ENCODE measurements around the gene CDH26.

Gene CDH26

GRCh38 chr20:59997896-59998295, 39.7 kb downstream of the CDH26 start:
- H3K9me3 ChIP-seq (ENCODE audit: severe bottlenecking) = no peaks in the 10 kb centered on the region
- DNase-seq = no peak
- H3K27me3 ChIP-seq (ENCODE audit: insufficient read depth, low read depth, severe bottlenecking) = no peaks in the 10 kb centered on the region
- no peak for TF ChIP-seq CTCF (IDR thresholded peaks at IDR 0.05; ENCODE audit: low read depth, low read length)
- no peak overlapping the region for H3K27ac ChIP-seq
- H3K4me3 ChIP-seq (ENCODE audit: low read depth, low read length) = no peak overlapping the region
- no peaks in the 10 kb centered on the region for H3K36me3 ChIP-seq

GRCh38 chr20:59999502-59999901, 41.3 kb downstream of the CDH26 start:
- H3K9me3 ChIP-seq (ENCODE audit: severe bottlenecking) = no peaks in the 10 kb centered on the region
- no peaks in the 10 kb centered on the region for H3K36me3 ChIP-seq
- DNase-seq = no peak
- no peak for TF ChIP-seq CTCF (IDR thresholded peaks at IDR 0.05; ENCODE audit: low read depth, low read length)
- H3K27ac ChIP-seq = no peak overlapping the region
- H3K27me3 ChIP-seq (ENCODE audit: insufficient read depth, low read depth, severe bottlenecking) = no peaks in the 10 kb centered on the region
- H3K4me3 ChIP-seq (ENCODE audit: low read depth, low read length) = no peak overlapping the region

- H3K9me3 ChIP-seq (ENCODE audit: severe bottlenecking) = no peaks in the 10 kb centered on the region
- no peak for DNase-seq
- H3K4me3 ChIP-seq (ENCODE audit: low read depth, low read length) = no peak overlapping the region
- H3K27ac ChIP-seq = no peak overlapping the region
- no peaks in the 10 kb centered on the region for H3K27me3 ChIP-seq (ENCODE audit: insufficient read depth, low read depth, severe bottlenecking)
- TF ChIP-seq CTCF (IDR thresholded peaks at IDR 0.05; ENCODE audit: low read depth, low read length) = no peak
- no peaks in the 10 kb centered on the region for H3K36me3 ChIP-seq
Measured at GRCh38 chr20:60000271-60001042, 42.2 kb downstream of the CDH26 start.

GRCh38 chr20:60001108-60001507, 42.9 kb downstream of the CDH26 start:
- no peak overlapping the region for H3K27ac ChIP-seq
- no peaks in the 10 kb centered on the region for H3K9me3 ChIP-seq (ENCODE audit: severe bottlenecking)
- no peak overlapping the region for H3K4me3 ChIP-seq (ENCODE audit: low read depth, low read length)
- DNase-seq = no peak
- no peaks in the 10 kb centered on the region for H3K36me3 ChIP-seq
- no peaks in the 10 kb centered on the region for H3K27me3 ChIP-seq (ENCODE audit: insufficient read depth, low read depth, severe bottlenecking)
- TF ChIP-seq CTCF (IDR thresholded peaks at IDR 0.05; ENCODE audit: low read depth, low read length) = no peak

- TF ChIP-seq CTCF (IDR thresholded peaks at IDR 0.05; ENCODE audit: low read depth, low read length) = no peak
- no peak for DNase-seq
- Histone ChIP-seq H3K9me3 (ENCODE audit: severe bottlenecking) (no peaks in the 10 kb centered on the region), H3K36me3 (no peaks in the 10 kb centered on the region), H3K27ac (no peak overlapping the region), H3K27me3 (ENCODE audit: insufficient read depth, low read depth, severe bottlenecking) (no peaks in the 10 kb centered on the region), H3K4me3 (ENCODE audit: low read depth, low read length) (no peak overlapping the region)
Measured at GRCh38 chr20:60003776-60004175, 45.6 kb downstream of the CDH26 start.

- Histone ChIP-seq H3K9me3 (ENCODE audit: severe bottlenecking) (no peaks in the 10 kb centered on the region), H3K27ac (no peak overlapping the region), H3K27me3 (ENCODE audit: insufficient read depth, low read depth, severe bottlenecking) (no peaks in the 10 kb centered on the region), H3K4me3 (ENCODE audit: low read depth, low read length) (no peak overlapping the region), H3K36me3 (no peaks in the 10 kb centered on the region)
- no peak for TF ChIP-seq CTCF (IDR thresholded peaks at IDR 0.05; ENCODE audit: low read depth, low read length)
- no peak for DNase-seq
Measured at GRCh38 chr20:60006261-60006660, 48.0 kb downstream of the CDH26 start.
